Esophagus muscularis mucosa (tissue), 4 donors: ENCODE measurements around the gene CDX1. TPM values are rescaled to one million over a fixed set of nuclear protein-coding genes. Genes with fewer than 3 reads are reported as not detected.

Experiments
- DNase-seq: peaks from one replicate; pipeline ENCODE4 v3.0.0-alpha.2; 2017; ENCODE audit errors: extremely low spot score
- H3K27ac ChIP-seq, 4 donors: fragments of 200-600 bp; sonication (generic); replicated peaks in 1 of 4; 1 replicate in 3 of 4; 2 replicates in 1 of 4; pipeline ENCODE4 v1.5.1; 2016 to 2019; ENCODE audit warnings: mild to moderate bottlenecking in 1 of 4
- H3K27me3 ChIP-seq, 4 donors: fragments of 200-600 bp; sonication (generic); one replicate each; pipeline versions ENCODE4 v1.5.1 to v1.6.0; 2016 to 2019
- H3K36me3 ChIP-seq, 4 donors: fragments of 200-600 bp; sonication (generic); one replicate each; pipeline ENCODE4 v1.5.1; 2016 to 2019
- H3K4me1 ChIP-seq, 4 donors: fragments of 200-600 bp; sonication (generic); one replicate each; pipeline ENCODE4 v1.5.1; 2016 to 2019
- H3K4me3 ChIP-seq, 4 donors: fragments of 200-600 bp; sonication (generic); 1 replicate in 2 of 4; 2 replicates in 2 of 4; pipeline ENCODE4 v1.5.1; 2016 to 2019; ENCODE audit warnings: mild to moderate bottlenecking in 4 of 4, moderate library complexity in 1 of 4
- H3K9me3 ChIP-seq, 4 donors: fragments of 200-600 bp; sonication (generic); 1 replicate in 3 of 4; 2 replicates in 1 of 4; pipeline ENCODE4 v1.5.1; 2016 to 2019
- EP300 ChIP-seq: sonication (generic); formaldehyde crosslinking; IDR thresholded peaks from one replicate; pipeline ENCODE4 v1.6.1; 2017; ENCODE audit warnings: antibody characterized with exemption
- POLR2A ChIP-seq: fragments of 450-650 bp; IDR thresholded peaks from one replicate; pipeline ENCODE4 v1.6.1; 2017; ENCODE audit warnings: antibody characterized with exemption, moderate library complexity, mild to moderate bottlenecking, low read depth
- POLR2AphosphoS5 ChIP-seq, 2 donors: sonication (generic); formaldehyde crosslinking; IDR thresholded peaks; one replicate each; pipeline ENCODE4 v1.6.1; 2017; ENCODE audit warnings: antibody characterized with exemption in 2 of 2
- WGBS: methylation state at CpG from one replicate; pipeline ENCODE4 v1.1.5; 2018; 5-methylcytosine and 5-hydroxymethylcytosine counted together
- intact Hi-C: fragments of 100-400 bp; cut with DNase I; formaldehyde crosslinking; loops from one replicate; pipeline ENCODE4 v1.15.1; 2023
- total RNA-seq, 4 donors: library from RNA; depleted of rRNA; stranded (reverse); fragments of >200 nt; gene quantifications; one replicate each; pipeline versions ENCODE4 v1.1.0 to v1.2.1, GENCODE V29; 2016
- TF ChIP-seq, protein P1 (sequence below), 3 experiments: fragments of 200-600 bp in 2 of 3; fragments of 450-650 bp in 1 of 3; sonication (generic) in 2 of 3; IDR thresholded peaks; one replicate each; pipeline ENCODE4 v1.5.1; 2017 to 2019; ENCODE audit warnings: antibody characterized with exemption in 3 of 3, mild to moderate bottlenecking in 2 of 3, moderate library complexity in 1 of 3

Gene CDX1
- total RNA-seq, 4 donors from 2014 or later = 0.23 TPM; not detected in 3

DNA sequence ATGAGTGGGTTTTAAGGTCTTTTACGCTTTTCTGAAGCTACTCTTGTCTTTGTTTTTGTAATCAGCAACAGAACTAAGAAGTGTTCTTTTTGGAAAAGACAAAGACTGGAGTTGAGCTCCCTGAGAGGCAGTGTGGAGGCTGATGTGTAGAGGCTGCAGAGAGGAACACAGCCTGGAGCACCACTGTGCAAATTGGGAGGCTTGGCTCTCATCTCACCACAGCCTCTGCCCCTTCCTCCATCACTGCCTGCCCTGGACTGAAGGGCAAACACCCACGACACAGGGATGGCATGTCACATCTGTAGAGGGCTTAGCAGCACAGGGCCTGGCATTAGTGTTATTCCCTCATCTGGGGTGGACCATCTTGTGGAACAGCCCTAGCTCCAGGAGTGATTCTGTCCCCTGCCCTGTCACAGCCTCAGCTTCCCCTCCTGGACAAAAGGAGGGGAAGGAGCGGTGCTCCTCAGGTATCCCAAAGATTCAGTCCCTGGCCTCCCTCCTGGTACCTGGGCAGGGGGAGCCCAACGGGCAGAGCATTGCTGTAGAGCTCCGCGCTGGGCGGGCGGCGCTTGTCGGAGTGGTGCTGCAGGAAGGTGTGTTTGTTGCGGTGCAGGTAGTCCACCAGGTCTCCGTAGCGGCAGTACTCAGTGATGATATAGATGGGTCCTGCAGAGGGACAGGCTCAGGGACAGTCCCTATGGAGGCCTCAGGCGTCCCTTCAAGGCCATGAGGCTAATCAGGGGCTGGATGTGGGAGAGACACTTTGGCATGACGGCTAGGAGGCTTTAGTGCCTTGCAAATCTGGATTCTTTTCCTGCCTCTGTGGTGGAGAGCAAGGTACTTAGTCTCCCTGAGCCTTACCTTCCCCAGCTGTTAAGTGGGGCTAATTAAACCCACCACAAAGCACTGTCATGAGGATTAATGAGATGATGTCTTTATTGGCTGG, 43.8 kb upstream of the CDX1 start:
- DNase-seq = no peak
- no peak overlapping the region for H3K4me3 ChIP-seq
- no peaks in the 10 kb centered on the region for H3K9me3 ChIP-seq
- no peaks in the 10 kb centered on the region for H3K4me1 ChIP-seq
- H3K27ac ChIP-seq = no peak overlapping the region
- H3K27me3 ChIP-seq = no peaks in the 10 kb centered on the region
- intact Hi-C loops = no loop called here
- TF ChIP-seq POLR2A (no peak), EP300 (no peak)
- 94% methylated on average over 15 of the region's 15 CpGs for WGBS
- H3K36me3 ChIP-seq = peaks cover 68 to 98% (median 89%) of the 10 kb centered on the region in 4 donors

DNA sequence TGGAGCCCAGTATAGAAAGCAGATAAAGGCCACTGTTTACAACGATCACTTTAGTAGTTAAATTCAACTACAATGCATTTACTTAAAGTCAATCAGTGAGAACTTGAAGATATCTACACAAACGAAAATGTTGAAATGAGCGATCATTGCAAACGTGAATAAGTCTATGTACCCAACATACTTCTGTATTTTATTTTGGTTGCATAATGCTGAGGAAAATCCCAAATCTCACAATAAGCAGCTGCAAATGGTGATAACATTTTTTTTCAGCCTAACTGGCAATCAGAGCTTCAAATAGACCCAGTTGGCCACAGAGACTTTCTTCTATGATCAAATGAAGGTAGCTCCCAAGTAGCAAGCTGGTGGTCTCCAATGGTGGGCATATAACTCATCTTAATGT, 43.0 kb upstream of the CDX1 start:
- TF ChIP-seq, protein P1, sequence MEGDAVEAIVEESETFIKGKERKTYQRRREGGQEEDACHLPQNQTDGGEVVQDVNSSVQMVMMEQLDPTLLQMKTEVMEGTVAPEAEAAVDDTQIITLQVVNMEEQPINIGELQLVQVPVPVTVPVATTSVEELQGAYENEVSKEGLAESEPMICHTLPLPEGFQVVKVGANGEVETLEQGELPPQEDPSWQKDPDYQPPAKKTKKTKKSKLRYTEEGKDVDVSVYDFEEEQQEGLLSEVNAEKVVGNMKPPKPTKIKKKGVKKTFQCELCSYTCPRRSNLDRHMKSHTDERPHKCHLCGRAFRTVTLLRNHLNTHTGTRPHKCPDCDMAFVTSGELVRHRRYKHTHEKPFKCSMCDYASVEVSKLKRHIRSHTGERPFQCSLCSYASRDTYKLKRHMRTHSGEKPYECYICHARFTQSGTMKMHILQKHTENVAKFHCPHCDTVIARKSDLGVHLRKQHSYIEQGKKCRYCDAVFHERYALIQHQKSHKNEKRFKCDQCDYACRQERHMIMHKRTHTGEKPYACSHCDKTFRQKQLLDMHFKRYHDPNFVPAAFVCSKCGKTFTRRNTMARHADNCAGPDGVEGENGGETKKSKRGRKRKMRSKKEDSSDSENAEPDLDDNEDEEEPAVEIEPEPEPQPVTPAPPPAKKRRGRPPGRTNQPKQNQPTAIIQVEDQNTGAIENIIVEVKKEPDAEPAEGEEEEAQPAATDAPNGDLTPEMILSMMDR (IDR thresholded peaks at IDR 0.05) = no peak
- TF ChIP-seq POLR2AphosphoS5 (IDR thresholded peaks at IDR 0.05) = no peak
- no peak for TF ChIP-seq EP300
- no peak for TF ChIP-seq POLR2A
- H3K27me3 ChIP-seq = no peaks in the 10 kb centered on the region
- intact Hi-C loops = no loop called here
- no peak for DNase-seq
- H3K4me3 ChIP-seq = no peak overlapping the region
- H3K9me3 ChIP-seq = no peaks in the 10 kb centered on the region
- H3K27ac ChIP-seq = no peak overlapping the region
- WGBS = 76% methylated on average over 4 of the region's 4 CpGs
- peaks cover 61 to 97% (median 87%) of the 10 kb centered on the region in 4 donors for H3K36me3 ChIP-seq
- peaks cover 0 to 2% (median 0%) of the 10 kb centered on the region in 4 donors for H3K4me1 ChIP-seq

DNA sequence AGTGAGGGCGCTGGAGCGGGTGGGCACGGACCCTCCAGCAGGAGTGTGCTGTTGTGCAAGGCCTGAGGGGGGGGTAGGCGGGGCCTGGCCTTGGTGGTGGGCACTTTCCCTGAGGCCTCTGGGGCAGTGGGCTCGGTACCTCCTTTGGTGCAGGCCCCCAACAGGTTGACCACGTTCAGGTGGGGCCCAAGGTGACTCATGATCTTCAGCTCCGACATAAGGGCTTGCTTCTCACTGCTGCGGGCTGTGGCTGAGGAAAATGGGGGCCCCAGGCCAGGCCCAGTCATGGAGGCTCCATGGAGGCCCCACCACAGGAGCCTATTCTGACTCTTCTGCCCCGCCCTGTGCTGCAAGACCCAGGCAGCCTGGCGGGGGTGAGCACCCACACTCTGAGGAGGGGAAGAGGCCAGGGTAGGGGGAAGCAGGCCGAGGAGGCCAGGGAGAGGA, 42.4 kb upstream of the CDX1 start:
- TF ChIP-seq EP300 (no peak), POLR2A (no peak), POLR2AphosphoS5 (IDR thresholded peaks at IDR 0.05) (no peak)
- TF ChIP-seq, protein P1 (IDR thresholded peaks at IDR 0.05) = no peak
- H3K9me3 ChIP-seq = no peaks in the 10 kb centered on the region
- DNase-seq = no peak
- WGBS = no CpG with 5 or more reads among the region's 11 CpGs
- peaks cover 56 to 97% (median 87%) of the 10 kb centered on the region in 4 donors for H3K36me3 ChIP-seq
- no peak overlapping the region for H3K27ac ChIP-seq
- H3K4me1 ChIP-seq = peaks cover 0 to 5% (median 0%) of the 10 kb centered on the region in 4 donors
- no peak overlapping the region for H3K4me3 ChIP-seq
- H3K27me3 ChIP-seq = no peaks in the 10 kb centered on the region
- intact Hi-C loops = no loop called here

DNA sequence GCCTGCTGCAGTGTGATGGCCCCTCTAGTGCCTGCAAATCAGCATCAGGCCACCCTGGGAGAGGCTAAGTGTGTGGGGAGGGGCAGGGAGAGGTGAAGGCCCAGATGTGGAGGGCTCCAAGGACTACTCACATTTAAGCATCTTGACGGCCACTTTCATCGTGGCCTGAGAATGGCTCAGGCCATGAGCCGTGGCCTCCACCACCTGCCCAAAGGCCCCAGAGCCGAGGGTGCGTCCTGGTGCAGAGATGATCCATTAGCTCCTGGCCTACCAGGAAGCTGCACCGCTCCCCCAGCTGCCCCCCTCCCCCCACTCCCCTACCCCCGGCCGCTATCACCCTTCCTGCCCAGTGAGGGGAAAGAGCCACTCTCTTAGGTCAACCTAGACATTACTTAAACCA, 42.0 kb upstream of the CDX1 start:
- WGBS = 92% methylated on average over 6 of the region's 8 CpGs
- TF ChIP-seq POLR2A = no peak
- no peak for TF ChIP-seq POLR2AphosphoS5 (IDR thresholded peaks at IDR 0.05)
- no peak for TF ChIP-seq EP300
- TF ChIP-seq, protein P1 (IDR thresholded peaks at IDR 0.05) = no peak
- no peaks in the 10 kb centered on the region for H3K27me3 ChIP-seq
- H3K4me1 ChIP-seq = peaks cover 2 to 9% (median 3%) of the 10 kb centered on the region in 4 donors
- peaks cover 51 to 97% (median 87%) of the 10 kb centered on the region in 4 donors for H3K36me3 ChIP-seq
- intact Hi-C loops = no loop called here
- no peak overlapping the region for H3K27ac ChIP-seq
- H3K4me3 ChIP-seq = no peak overlapping the region
- no peak for DNase-seq
- no peaks in the 10 kb centered on the region for H3K9me3 ChIP-seq

DNA sequence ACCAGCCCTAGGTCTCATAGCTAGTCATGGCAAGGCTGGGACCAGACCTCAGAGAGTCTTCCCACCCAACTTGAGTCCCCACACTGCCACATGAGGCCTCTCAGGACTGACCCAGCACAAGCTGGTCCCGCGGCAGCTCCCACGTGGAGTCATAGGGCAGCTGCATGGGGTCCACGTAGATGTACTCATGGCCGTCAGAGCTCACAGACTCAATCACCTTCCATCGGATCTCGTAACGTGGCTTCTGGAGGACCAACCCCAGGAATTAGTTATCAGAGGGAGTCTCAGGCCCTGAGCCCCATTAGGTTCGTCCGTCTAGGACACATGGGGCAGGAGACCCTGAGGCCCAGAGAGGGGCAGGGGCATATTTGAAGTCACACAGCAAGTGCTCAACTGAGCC, 41.2 kb upstream of the CDX1 start:
- no peak for DNase-seq
- Histone ChIP-seq H3K27ac (no peak overlapping the region), H3K4me1 (peaks cover 10 to 16% (median 10%) of the 10 kb centered on the region in 4 donors), H3K36me3 (peaks cover 45 to 94% (median 83%) of the 10 kb centered on the region in 4 donors), H3K27me3 (no peaks in the 10 kb centered on the region), H3K4me3 (no peak overlapping the region), H3K9me3 (no peaks in the 10 kb centered on the region)
- intact Hi-C loops = no loop called here
- TF ChIP-seq, protein P1 (IDR thresholded peaks at IDR 0.05) = no peak
- no peak for TF ChIP-seq EP300
- TF ChIP-seq POLR2A = no peak
- TF ChIP-seq POLR2AphosphoS5 (IDR thresholded peaks at IDR 0.05) = no peak
- WGBS = 95% methylated on average over 10 of the region's 10 CpGs
